ENCODE data around the gene NUCB1.

The NUCB1 gene

GRCh38 chr19:48938256-48938655 is 38.1 kb downstream of the NUCB1 start:
- DNase-seq = no peak

GRCh38 chr19:48940902-48941301 is 40.8 kb downstream of the NUCB1 start:
- DNase-seq = no peak

- DNase-seq = no peak
These were observed 43.0 kb downstream of the NUCB1 start for GRCh38 chr19:48943081-48943480.

GRCh38 chr19:48945415-48945814 is 45.3 kb downstream of the NUCB1 start:
- DNase-seq = no peak

- DNase-seq = no peak
These were observed 45.7 kb downstream of the NUCB1 start for GRCh38 chr19:48945817-48946216.

GRCh38 chr19:48946463-48947257 is 46.5 kb downstream of the NUCB1 start:
- no peak for DNase-seq

GRCh38 chr19:48947258-48947542 is 47.1 kb downstream of the NUCB1 start:
- no peak for DNase-seq

GRCh38 chr19:48950159-48950558 is 50.0 kb downstream of the NUCB1 start:
- no peak for DNase-seq

- DNase-seq = no peak
These were observed 50.9 kb downstream of the NUCB1 start for GRCh38 chr19:48950830-48951519.

GRCh38 chr19:48953141-48953540 is 53.0 kb downstream of the NUCB1 start:
- DNase-seq = no peak

GRCh38 chr19:48953990-48954594 is 54.0 kb downstream of the NUCB1 start:
- DNase-seq = no peak

GRCh38 chr19:48954595-48955307 is 54.6 kb downstream of the NUCB1 start, which contains the start of gene BAX:
TSS of gene BAX (plus strand) at chr19:48954875. CDS start at chr19:48954929, 54 bp downstream.
- peak; percentile 81 for DNase-seq

GRCh38 chr19:48955308-48955958 is 55.3 kb downstream of the NUCB1 start:
- no peak for DNase-seq

- no peak for DNase-seq
These were observed 57.9 kb downstream of the NUCB1 start for GRCh38 chr19:48958006-48958405.

- DNase-seq = no peak
These were observed 59.5 kb downstream of the NUCB1 start for GRCh38 chr19:48959341-48960239.

- DNase-seq = no peak
These were observed 61.0 kb downstream of the NUCB1 start for GRCh38 chr19:48961051-48961649.

- DNase-seq = no peak
These were observed 61.5 kb downstream of the NUCB1 start for GRCh38 chr19:48961673-48962028.

- peak; percentile 43 for DNase-seq
These were observed 62.1 kb downstream of the NUCB1 start for GRCh38 chr19:48962029-48962848.

- no peak for DNase-seq
These were observed 62.7 kb downstream of the NUCB1 start for GRCh38 chr19:48962849-48963165.

- peak; percentile 33 for DNase-seq
These were observed 63.5 kb downstream of the NUCB1 start for GRCh38 chr19:48963371-48964204.
